Measurements from ENCODE around the gene C2orf49. TPM values are rescaled to one million over a fixed set of nuclear protein-coding genes. Genes with fewer than 3 reads are reported as not detected.

The C2orf49 gene
- total RNA-seq, 1 donor from 2014 or later = 33.5 TPM

Other genes with a start within 250 kb of the C2orf49 start
- gene GPR45, start 95.8 kb upstream of the C2orf49 start, total RNA-seq = 0.78 TPM
- gene TGFBRAP1, start 7.8 kb upstream of the C2orf49 start, total RNA-seq = 25.0 TPM
- gene FHL2, start 61.5 kb downstream of the C2orf49 start, total RNA-seq = 4.4 TPM